ENCODE results near the gene BCAR3.

BCAR3 gene

GRCh38 chr1:93584261-93585003 is 97.2 kb downstream of the BCAR3 start:
- in situ Hi-C loops (cut with MboI; ENCODE audit: low sequenced_read_pairs), result no loop called here

DNA sequence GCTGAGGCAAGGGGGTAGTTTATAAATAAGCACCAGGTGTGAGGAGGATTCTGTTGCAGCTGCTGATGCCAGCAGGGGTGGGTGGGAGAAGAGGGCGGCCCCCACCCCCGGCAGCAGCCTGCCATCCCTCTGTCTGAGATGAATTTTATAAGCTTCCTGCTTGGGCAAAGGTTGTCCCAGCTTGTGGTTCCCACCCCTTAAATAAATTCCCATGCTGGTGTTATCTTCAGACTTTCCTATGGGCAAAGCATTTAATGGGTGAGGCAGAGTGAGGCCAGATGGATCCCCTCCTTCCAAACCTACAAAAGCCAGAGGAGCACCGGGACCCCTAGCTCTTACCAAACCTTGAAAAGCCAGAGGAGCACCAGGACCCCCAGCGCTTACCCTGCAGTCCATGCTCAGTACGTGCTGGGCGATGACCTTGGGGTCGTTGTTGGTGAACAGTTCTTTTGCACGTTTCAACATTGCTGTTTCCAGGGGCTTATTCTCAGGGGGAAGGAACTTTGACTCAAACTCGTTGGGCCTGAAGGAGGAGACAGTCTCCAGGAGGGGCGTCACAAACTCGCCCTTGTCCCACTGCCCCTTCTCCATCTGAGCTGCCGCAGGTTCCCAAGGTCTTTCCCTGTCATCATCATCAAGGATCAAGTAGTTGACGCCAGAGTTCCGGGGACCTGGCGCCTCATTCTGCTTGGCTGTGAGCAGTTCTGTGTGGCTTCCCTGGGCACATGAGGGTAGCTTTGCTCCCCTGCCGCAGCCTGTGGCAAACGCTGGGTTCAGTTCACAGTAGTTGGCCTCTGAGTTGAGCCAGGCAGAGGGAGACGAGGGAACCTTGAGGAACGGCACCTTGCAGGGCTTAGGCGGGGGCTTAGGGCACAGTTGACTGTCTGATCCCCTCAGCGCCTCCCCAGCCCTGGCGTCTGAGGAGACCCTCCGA is 99.5 kb downstream of the BCAR3 start:
- in situ Hi-C loops (cut with MboI; ENCODE audit: low sequenced_read_pairs), result no loop called here

- in situ Hi-C loops (cut with MboI; ENCODE audit: low sequenced_read_pairs), result no loop called here
Measured at GRCh38 chr1:93579891-93580290, 101.7 kb downstream of the BCAR3 start.

DNA sequence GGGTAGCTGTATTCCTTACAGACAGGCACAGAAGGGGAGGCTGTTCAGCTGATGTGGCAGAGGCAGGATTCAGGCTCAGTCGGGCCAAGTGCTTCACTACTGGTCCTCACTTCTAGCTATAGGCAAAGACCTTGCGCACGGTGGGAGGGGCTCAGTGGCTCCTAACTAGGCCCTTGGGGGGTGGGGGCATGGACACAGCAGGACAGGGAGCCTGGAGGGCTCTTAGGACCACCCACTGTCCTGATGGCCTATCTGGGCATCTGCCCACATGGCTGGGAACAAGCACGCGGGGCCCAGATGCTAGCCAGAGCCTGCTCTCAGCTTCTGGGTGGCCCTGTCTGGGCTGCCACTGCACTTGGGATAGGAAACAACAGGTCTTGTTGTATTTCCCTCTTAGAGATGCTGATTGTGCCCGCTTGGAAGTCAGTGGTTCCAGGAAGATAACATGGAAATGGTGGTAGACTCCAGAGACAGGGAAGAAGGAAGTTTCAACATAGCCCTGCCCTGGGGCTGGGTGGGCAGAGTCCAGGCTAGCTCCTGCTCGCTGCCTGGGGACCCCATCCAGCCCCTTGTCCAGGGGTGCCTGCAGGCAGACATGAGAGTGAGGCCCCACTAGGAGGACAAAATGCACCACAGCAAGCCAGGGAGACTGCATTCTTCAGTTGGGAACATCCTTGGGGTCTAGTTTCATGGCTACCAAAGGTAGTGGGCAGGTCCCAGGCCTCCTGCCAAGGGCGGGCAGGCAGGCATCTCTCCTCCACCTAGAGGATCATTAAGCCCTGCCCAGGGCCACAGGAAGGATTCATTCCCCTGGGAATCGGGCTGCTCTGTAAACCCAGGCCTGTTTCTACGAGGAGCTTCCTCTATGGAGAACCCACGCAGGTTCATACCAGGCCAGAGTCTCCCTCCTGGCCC is 102.5 kb downstream of the BCAR3 start:
- in situ Hi-C loops (cut with MboI; ENCODE audit: low sequenced_read_pairs), result no loop called here

DNA sequence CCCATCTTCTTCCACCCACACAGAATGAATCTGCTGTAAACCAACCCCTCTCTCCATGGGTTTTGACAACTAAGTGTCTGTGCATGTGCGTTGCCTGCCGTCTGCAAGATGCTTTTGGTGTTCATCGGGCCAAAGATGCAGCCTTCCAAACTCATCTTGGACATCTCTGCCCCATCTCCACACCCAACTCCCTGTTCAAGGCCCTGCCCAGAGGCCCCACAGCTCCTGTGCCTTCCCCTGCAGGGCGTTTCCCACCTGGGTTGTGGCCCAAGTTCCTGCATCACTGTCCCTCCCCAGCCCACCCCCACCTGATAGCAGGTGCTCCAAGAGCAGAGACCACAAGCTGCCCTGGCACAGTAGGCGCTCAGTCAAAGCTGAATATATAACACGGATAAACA is 103.2 kb downstream of the BCAR3 start:
- in situ Hi-C loops (cut with MboI; ENCODE audit: low sequenced_read_pairs), result no loop called here

DNA sequence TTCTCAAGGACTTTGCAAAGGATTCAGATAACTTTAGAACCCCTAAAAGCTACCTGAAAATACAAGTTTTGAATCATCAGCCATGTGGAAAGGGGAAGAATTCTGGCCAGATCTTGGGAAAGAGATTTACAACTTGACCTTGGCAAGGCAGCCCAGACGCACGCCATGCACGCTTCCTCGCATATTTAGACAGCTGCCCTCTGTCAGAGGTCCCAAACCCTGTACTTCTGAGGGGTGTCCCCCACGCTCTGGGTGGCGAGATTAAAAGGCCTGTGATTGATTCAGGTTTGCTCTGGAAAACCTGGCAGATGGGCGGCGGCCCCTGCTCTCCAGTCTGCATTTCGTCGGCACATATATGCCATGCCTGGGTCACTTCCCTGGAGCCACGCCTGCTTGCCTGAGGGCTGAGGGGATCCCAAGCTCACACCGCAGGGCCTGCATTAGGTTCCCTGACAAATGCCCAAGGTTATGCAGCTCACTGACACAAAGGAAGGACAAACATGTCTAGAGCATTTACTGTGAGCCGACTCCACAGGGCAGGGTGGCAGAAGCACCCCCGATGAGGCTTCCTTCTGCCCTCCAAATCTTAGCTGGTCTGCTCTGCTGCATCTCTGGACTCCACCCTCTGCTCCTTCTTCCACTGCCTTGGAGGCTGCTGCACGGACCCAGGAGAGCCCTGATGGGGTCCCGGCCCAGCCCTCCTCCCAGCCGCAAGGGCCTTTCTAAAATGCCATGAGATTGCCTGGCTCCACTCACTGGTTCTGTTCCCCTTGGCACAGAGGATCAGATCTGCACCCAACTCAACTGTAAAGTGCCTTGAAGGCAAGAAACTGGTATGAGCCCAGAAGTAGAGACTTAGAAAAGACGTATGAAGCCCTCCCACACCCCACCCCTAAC is 103.9 kb downstream of the BCAR3 start:
- in situ Hi-C loops (cut with MboI; ENCODE audit: low sequenced_read_pairs), result no loop called here

GRCh38 chr1:93576746-93577145 is 104.9 kb downstream of the BCAR3 start:
- in situ Hi-C loops (cut with MboI; ENCODE audit: low sequenced_read_pairs), result no loop called here

GRCh38 chr1:93576346-93576745 is 105.3 kb downstream of the BCAR3 start:
- in situ Hi-C loops (cut with MboI; ENCODE audit: low sequenced_read_pairs), result no loop called here

DNA sequence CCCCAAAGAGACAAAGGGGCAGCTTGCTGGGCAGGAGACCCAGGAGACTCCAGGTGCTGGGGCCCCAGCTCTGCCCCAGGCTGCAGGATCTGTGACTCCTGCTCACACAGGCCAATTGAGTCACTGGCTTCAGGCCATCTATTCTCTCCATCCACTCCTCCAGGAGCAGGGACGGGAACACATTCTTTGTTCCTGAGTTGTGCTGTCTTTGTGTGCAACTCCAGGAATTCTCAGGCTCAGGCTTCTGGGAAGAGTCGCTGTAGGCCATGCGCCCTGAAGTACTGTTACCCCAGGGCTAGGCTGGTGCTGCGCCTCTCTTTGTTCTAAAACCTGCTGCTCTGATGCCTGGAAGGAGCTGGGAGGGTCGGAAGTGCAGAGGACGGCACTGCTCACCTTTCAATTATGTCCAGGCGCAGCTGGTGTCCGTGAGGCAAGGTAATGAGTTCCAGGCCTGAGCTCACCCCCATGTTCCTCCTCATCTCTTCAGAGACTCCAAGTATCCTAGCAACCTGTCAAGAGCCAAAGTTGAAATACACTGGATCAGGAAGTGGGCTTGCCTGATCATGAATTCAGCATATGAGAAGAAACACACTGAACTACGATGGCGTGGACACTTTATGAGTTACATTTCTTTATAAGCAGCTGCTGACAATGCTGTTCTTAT is 105.9 kb downstream of the BCAR3 start:
- in situ Hi-C loops (cut with MboI; ENCODE audit: low sequenced_read_pairs), result no loop called here

- in situ Hi-C loops (cut with MboI; ENCODE audit: low sequenced_read_pairs), result no loop called here
Measured at GRCh38 chr1:93574991-93575390, 106.6 kb downstream of the BCAR3 start.

- in situ Hi-C loops (cut with MboI; ENCODE audit: low sequenced_read_pairs), result no loop called here
Measured at GRCh38 chr1:93574511-93574910, 107.1 kb downstream of the BCAR3 start.

GRCh38 chr1:93573940-93574469 is 107.6 kb downstream of the BCAR3 start:
- in situ Hi-C loops (cut with MboI; ENCODE audit: low sequenced_read_pairs), result no loop called here

DNA sequence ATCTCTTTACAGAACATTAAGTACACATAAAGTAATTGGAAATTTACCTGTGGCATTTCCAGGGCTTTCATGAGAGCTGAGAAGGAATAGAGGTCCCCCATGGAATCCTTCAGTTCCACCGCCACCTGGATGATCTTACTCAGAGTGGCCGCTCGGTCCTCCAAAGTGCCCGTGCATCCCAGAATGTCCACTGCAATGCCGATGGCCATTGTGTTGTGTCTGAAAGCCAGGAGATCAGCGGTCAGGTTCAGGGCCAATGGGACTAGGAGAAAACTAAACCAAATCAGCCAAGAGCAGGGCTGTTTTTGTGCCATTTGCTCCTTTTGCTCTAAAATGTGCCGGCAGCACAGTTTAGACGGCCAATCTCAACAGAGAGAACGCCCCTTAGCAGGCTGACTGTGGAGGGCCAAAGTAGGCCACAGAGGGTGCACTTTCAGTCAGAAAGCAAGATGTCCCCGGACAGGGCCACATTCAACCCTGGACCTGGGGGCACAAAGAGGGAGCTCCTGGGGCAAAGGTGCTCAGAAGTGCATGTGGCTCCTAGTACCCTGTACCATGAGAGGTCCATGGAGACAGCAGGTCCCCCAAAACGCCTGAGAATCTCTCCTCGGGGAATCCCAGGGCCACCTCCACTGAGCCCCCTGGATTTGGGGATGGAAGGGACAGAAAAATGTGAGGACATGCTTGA is 109.9 kb downstream of the BCAR3 start:
- in situ Hi-C loops (cut with MboI; ENCODE audit: low sequenced_read_pairs), result no loop called here

GRCh38 chr1:93569489-93569888 is 112.1 kb downstream of the BCAR3 start:
- in situ Hi-C loops (cut with MboI; ENCODE audit: low sequenced_read_pairs), result no loop called here

DNA sequence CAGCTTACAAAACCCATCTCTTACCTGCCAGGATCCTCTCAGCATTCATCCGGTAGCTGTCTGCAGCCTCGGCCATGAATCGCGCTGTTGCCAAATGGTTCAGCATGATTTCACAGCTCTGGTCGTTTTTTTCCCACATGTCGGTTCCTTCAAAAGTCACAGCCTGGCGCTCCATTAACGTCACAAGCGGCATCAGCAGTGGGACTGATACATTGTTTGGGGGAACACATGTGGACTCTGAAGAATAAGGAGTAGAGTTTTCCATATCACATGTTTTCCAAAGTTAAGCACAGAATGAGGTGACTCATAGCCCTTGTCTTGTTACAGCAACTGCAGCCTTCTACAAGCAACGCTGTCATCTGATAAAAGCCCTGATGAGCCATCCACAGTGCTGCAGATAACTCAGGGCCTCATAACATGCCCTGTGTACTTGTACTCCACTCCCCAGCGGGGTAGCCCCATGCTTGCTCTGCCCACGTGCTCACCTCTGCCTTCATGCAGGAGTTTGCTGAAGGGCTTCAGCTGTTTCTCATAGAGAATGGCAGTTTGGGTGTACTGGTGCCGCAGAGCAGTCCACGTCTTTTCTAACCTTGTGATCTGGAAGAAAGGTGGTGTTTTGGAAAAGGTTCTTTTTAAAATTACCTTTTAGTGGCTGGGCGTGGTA is 114.2 kb downstream of the BCAR3 start:
- in situ Hi-C loops (cut with MboI; ENCODE audit: low sequenced_read_pairs), result no loop called here

- in situ Hi-C loops (cut with MboI; ENCODE audit: low sequenced_read_pairs), result no loop called here
Measured at GRCh38 chr1:93566227-93566626, 115.4 kb downstream of the BCAR3 start.

- in situ Hi-C loops (cut with MboI; ENCODE audit: low sequenced_read_pairs), result no loop called here
Measured at GRCh38 chr1:93565496-93566206, 116.0 kb downstream of the BCAR3 start.

Measured in HL-60/S4 treated with phorbol 12-myristate 13-acetate at 8.2 ng/mL for 4 days and 3 days (cell line).